Stimulated activated CD4-positive, alpha-beta T cell treated with anti-CD3 and anti-CD28 coated beads, Interleukin-1b, Interleukin-23, amount 100 ng/mL, for 24 hours (primary cell): ENCODE results near the gene TMEM141.
"Not testable (repeated sequence)": the region's sequence is repeated elsewhere in the genome, so short reads cannot be mapped to it uniquely, and the experiment has no call there.

Experiments used
- DNase-seq, 4 experiments: peaks; one replicate each; pipeline ENCODE4 v3.0.0-alpha.2; 2020; ENCODE audit warnings: low read depth in 4 of 4, low spot score in 1 of 4

Gene TMEM141

GRCh38 chr9:136755302-136756133, 35.6 kb upstream of the TMEM141 start:
- DNase-seq, result not testable (repeated sequence)

- no peak for DNase-seq
These were observed 35.1 kb upstream of the TMEM141 start for GRCh38 chr9:136756134-136756438.

- DNase-seq, result no peak
These were observed 34.3 kb upstream of the TMEM141 start for GRCh38 chr9:136756836-136757235.

DNA sequence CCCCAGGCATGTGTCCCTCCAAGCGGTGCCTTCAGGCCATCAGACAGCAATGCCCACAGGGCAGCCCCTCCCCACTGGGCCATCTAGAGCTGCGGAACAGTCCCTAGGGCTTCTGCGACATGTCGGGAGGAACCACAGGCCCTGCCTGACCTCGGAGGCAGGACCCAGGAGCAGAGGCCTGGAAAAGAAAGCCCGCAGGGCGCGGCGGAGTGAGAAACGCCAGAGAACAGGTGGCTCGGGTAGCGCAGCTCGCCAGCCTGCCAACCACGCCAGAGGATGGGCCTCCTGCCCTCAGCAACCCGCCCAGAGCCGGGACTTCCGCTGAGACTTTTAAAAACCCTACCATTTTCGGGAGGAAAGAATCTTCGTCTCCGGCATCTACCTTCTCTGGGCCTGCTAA, 33.8 kb upstream of the TMEM141 start:
- no peak for DNase-seq

GRCh38 chr9:136757751-136758140, 33.4 kb upstream of the TMEM141 start:
- DNase-seq, result no peak

GRCh38 chr9:136759001-136759400, 32.1 kb upstream of the TMEM141 start:
- DNase-seq, result no peak

GRCh38 chr9:136759436-136760325, 31.5 kb upstream of the TMEM141 start:
- no peak for DNase-seq

DNA sequence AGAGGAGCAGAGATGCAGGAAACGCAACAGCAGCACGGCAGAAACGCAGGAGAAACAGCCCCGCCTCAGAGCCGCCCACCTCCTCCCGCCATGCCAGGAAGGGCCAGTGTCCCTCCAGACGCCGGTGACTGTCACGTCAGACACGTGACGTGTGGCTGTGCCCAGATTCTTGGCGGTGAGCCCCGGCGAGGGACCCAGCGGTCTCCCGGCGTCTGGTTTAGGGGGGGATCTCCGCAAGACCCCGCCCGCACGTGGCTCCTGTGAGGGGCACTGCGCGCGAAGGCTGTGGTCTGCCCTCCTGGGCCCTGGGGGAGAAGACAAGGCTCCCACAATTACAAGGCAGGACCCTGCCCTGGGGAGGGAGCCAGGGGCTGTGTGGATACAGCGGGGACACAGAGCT, 30.7 kb upstream of the TMEM141 start:
- DNase-seq, result no peak

- DNase-seq, result peak in 1 of 4 experiments; percentile 31
These were observed 30.2 kb upstream of the TMEM141 start for GRCh38 chr9:136760834-136761544.

GRCh38 chr9:136761545-136761981, 29.6 kb upstream of the TMEM141 start:
- DNase-seq, result no peak

DNA sequence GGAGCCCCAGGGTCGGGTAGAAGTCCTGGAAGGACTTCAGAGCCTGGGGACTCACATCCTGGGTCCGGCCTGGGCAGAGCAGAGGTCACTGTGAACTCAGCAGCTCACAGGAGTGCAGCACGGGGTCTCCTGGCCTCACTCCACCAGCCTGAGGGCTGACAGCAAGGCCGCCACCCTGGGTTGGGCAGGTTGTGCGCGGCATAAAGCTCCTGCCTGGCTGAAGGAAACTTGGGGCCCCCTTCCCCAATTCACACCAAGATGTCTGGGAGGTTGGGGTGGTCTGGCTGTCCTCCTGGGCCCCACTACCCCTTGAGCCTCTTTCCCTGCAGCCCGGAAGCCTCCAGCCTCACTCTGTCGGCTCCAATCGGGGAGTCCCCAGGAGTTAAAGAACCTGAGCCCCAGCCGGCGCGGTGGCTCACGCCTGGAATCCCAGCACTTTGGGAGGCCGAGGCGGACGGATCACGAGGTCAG, 28.9 kb upstream of the TMEM141 start:
- DNase-seq, result no peak

DNA sequence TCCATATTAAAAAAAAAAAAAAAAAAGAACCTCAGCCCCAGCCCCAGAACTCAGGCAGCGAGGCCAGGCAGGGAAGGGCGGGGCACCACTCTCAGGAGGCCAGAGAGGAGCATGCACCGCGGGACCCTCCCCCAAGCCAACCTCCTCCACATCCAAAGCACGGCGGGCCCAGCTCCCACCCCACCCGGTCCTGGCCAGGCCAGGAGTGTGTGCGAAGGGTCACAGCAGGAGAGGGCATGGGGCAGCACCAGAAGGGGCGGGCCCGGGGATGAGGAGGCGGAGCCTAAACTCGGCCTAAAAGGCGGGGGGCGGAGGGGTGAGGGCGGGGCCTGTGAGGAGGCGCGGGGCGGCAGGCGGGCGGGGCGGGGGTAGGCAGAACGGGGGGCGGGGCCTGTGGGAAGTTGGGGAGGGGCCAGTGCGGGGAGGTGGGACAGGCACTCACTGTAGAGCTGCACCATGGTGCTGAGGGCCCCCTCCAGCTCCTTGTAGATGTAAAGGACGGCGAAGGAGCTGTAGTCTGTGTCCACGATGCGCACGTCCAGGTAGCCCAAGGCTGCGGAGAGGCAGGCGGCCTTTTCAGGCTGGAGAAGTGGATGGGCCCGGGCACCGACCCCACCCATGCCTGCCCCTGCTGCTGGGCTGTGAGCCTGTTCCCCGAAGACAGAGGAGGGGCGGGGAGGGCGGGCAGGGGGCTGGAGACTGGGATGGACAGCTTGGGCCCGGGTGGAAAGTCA, 28.1 kb upstream of the TMEM141 start:
- peak in 2 of 4 experiments; percentile 44 to 57 for DNase-seq

GRCh38 chr9:136763649-136764035, 27.5 kb upstream of the TMEM141 start:
- DNase-seq, result no peak

DNA sequence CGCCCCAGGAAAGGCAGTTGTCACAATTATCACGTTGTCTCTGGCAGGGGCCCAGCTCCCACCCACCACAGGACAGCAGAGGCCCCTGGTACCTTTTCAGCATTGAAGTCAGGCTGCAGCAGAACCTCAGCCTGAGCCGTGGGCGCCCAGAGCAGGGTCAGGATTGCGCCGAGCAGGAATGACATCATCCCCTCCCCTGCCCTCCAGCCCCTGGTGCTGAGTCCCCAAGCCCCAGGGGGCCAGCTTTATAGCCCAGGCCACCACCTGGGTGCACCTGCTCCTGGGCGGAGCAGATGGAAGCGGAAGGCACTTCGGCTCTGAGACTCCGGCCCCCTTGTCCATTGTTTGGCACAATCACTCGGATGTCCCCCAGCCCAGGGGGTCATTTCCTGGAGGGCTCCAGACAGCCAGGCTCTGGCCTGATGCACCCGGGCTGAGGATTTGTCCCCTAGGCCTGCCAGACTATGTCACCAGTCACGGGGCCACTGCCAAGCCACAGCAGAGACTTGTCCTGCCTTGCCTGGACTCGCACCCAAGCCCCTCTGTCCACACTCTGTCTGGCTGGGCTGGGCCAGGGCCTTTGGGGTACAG, 26.7 kb upstream of the TMEM141 start, which contains the start of gene LCN15:
Gene LCN15 (minus strand): TSS at position 218 of the 591 bp plus-strand sequence. CDS start 30 bp downstream, at position 188.
- DNase-seq, result no peak

DNA sequence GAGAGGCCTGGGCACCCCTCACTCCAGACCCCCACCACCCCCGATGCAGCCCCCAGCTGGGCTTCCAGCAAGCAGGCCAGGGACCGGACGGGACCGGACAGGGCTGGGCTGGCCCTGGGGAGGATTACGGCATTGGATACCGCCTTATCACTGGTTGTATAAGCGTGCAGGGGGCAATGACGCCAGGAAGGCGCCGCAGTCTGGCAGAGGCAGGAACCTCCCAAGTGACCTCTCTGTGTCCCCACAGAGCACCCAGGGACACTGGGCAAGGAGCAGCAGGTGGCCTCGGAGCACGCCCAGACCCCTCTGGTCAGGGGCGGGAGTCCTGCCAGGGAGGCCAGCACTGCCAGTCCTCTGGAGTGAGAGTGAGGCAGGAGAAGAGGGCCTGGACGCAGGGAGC, 26.1 kb upstream of the TMEM141 start:
- no peak for DNase-seq

DNA sequence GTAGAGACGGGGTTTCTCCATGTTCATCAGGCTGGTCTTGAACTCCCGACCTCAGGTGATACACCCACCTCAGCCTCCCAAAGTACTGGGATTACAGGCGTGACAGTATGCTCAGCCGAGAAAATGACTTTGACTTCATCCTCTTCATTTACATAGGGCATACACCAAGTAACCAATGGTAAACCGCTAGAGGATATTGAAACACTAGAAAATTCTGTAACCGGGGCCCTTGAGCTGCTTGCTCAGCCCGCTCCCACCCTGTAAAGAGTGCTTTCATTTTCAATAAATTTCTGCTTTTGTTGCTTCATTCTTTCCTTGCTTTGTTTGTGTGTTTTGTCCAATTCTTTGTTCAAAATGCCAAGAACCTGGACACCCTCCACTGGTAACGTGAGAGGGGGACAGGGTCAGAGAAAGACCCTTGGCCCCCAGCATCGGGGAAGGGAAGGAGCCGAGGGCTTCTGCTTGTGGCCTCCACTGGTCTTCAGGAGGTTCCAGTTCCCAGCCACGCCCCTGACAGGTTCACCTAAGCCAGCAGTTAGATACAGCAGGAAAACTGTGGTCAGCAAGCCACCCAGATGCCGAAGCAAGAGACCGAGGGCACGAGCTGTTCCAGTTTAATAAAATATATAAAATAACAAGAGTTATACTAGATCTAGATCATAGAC, 25.3 kb upstream of the TMEM141 start:
- not testable (repeated sequence) for DNase-seq

GRCh38 chr9:136766410-136767120, 24.6 kb upstream of the TMEM141 start:
- DNase-seq, result peak in 1 of 4 experiments; percentile 46

GRCh38 chr9:136769710-136770191, 21.4 kb upstream of the TMEM141 start:
- peak in 3 of 4 experiments; percentile 33 to 53 (median 50) for DNase-seq

- no peak for DNase-seq
These were observed 19.2 kb upstream of the TMEM141 start for GRCh38 chr9:136771907-136772415.
